Measurements from ENCODE around the gene NPDC1. TPM values are rescaled to one million over a fixed set of nuclear protein-coding genes. Genes with fewer than 3 reads are reported as not detected.
A peak's percentile ranks its signal among the peaks of the same experiment; 100 is the strongest.

The NPDC1 gene
- polyA plus RNA-seq, 3 donors, result 0.51 to 2.7 TPM; not detected in 1

DNA sequence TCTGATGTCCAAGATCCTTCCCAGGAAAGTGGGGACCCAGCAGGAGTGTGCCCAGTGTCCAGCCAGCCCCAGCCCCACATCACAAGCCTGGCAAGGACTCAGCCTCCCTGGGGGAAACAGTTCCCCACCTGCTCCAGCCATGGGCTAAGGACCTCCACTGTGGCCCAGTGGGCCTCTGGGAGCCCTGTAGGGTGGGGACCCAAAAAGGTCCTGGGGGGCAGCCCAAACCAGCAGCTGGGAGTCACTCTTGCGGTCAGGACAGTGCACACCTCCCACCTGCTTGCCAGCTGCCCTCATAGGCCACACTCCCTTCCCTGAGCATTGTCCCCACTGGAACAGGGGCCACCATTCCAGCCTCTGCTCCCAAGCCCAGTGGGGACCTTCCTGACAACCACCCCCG lies 19.6 kb downstream of the NPDC1 start:
- H3K36me3 ChIP-seq (replicated peaks in 1 of 2; ENCODE audit: control insufficient read depth in 1 of 2, insufficient read depth in 2 of 2, low read length in 2 of 2), result no peaks in the 10 kb centered on the region
- H3K4me3 Mint-ChIP-seq, result no peak overlapping the region
- H3K27ac ChIP-seq (ENCODE audit: low read depth in 1 of 2, low read length in 2 of 2), result no peak overlapping the region
- no peaks in the 10 kb centered on the region for H3K9me3 ChIP-seq (replicated peaks in 1 of 2; ENCODE audit: control insufficient read depth in 1 of 2, insufficient read depth in 1 of 2, low read length in 2 of 2)
- WGBS (ENCODE audit: insufficient coverage), result 85% methylated on average over 2 of the region's 2 CpGs
- H3K79me2 ChIP-seq (ENCODE audit: insufficient read depth, low read length), result peaks cover 30% of the 10 kb centered on the region
- no peak overlapping the region for H3K4me2 ChIP-seq (replicated peaks; ENCODE audit: extremely low read depth, low read length, poor library complexity, severe bottlenecking)
- H3K9ac ChIP-seq (ENCODE audit: insufficient read depth, low read length, poor library complexity, severe bottlenecking), result no peak overlapping the region
- peaks cover 0 to 4% of the 10 kb centered on the region in 2 donors for H3K36me3 Mint-ChIP-seq
- H4K20me1 ChIP-seq (ENCODE audit: insufficient read depth, low read length), result peaks cover 10% of the 10 kb centered on the region
- H3K27me3 ChIP-seq (ENCODE audit: control insufficient read depth in 2 of 2, insufficient read depth in 2 of 2, low read length in 2 of 2), result no peaks in the 10 kb centered on the region
- intact Hi-C loops (cut with micrococcal nuclease), result no loop called here
- H3K27ac Mint-ChIP-seq, result peak overlapping the region in 1 of 7 donors; percentile 25
- H3K27me3 Mint-ChIP-seq (ENCODE audit: low read depth in 3 of 3), result peaks cover 4 to 7% (median 6%) of the 10 kb centered on the region in 3 donors
- H3K4me1 Mint-ChIP-seq, result peaks cover 32% of the 10 kb centered on the region
- H3K4me1 ChIP-seq (ENCODE audit: control insufficient read depth in 1 of 2, insufficient read depth in 2 of 2, low read length in 2 of 2), result peaks cover 39 to 52% of the 10 kb centered on the region in 2 donors
- TF ChIP-seq, protein P1, sequence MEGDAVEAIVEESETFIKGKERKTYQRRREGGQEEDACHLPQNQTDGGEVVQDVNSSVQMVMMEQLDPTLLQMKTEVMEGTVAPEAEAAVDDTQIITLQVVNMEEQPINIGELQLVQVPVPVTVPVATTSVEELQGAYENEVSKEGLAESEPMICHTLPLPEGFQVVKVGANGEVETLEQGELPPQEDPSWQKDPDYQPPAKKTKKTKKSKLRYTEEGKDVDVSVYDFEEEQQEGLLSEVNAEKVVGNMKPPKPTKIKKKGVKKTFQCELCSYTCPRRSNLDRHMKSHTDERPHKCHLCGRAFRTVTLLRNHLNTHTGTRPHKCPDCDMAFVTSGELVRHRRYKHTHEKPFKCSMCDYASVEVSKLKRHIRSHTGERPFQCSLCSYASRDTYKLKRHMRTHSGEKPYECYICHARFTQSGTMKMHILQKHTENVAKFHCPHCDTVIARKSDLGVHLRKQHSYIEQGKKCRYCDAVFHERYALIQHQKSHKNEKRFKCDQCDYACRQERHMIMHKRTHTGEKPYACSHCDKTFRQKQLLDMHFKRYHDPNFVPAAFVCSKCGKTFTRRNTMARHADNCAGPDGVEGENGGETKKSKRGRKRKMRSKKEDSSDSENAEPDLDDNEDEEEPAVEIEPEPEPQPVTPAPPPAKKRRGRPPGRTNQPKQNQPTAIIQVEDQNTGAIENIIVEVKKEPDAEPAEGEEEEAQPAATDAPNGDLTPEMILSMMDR (IDR thresholded peaks at IDR 0.05), result no peak
- peaks cover 0 to 5% (median 0%) of the 10 kb centered on the region in 7 donors for H3K9me3 Mint-ChIP-seq
- no peak overlapping the region for H2AFZ ChIP-seq (ENCODE audit: insufficient read depth, low read depth, low read length, poor library complexity, severe bottlenecking)
- DNase-seq, result no peak
- no peak overlapping the region for H3K4me3 ChIP-seq (replicated peaks in 1 of 3; ENCODE audit: low read depth in 2 of 3, low read length in 3 of 3)

DNA sequence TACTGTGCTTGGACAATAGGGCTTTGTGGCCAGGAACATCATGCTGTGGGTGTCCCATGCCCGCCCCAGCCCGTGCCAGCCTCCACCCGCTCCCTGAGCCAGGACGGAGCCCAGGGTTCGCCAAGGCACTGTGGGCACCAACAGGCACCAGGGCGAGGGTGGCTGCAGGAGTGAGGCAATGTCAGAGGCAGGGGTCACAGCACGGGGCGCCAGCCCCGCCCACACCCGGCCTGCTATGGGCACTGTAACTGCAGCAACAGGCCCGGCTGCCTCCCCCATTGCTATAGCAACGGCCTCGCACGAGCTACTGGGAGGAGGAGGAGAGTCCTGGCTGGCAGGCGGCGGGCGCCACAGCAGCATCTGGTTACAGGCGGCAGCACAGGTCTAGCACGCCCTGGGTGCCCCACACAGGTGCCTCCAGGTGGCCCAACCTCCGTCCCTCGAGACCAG lies 20.4 kb downstream of the NPDC1 start:
- Histone ChIP-seq H4K20me1 (ENCODE audit: insufficient read depth, low read length) (peaks cover 10% of the 10 kb centered on the region), H3K27ac (ENCODE audit: low read depth in 1 of 2, low read length in 2 of 2) (no peak overlapping the region), H3K4me2 (replicated peaks; ENCODE audit: extremely low read depth, low read length, poor library complexity, severe bottlenecking) (no peak overlapping the region), H3K79me2 (ENCODE audit: insufficient read depth, low read length) (peaks cover 21% of the 10 kb centered on the region), H3K9ac (ENCODE audit: insufficient read depth, low read length, poor library complexity, severe bottlenecking) (no peak overlapping the region), H2AFZ (ENCODE audit: insufficient read depth, low read depth, low read length, poor library complexity, severe bottlenecking) (no peak overlapping the region), H3K9me3 (replicated peaks in 1 of 2; ENCODE audit: control insufficient read depth in 1 of 2, insufficient read depth in 1 of 2, low read length in 2 of 2) (no peaks in the 10 kb centered on the region), H3K27me3 (ENCODE audit: control insufficient read depth in 2 of 2, insufficient read depth in 2 of 2, low read length in 2 of 2) (no peaks in the 10 kb centered on the region), H3K36me3 (replicated peaks in 1 of 2; ENCODE audit: control insufficient read depth in 1 of 2, insufficient read depth in 2 of 2, low read length in 2 of 2) (no peaks in the 10 kb centered on the region), H3K4me3 (replicated peaks in 1 of 3; ENCODE audit: low read depth in 2 of 3, low read length in 3 of 3) (no peak overlapping the region), H3K4me1 (ENCODE audit: control insufficient read depth in 1 of 2, insufficient read depth in 2 of 2, low read length in 2 of 2) (peaks cover 31 to 43% of the 10 kb centered on the region in 2 donors)
- Mint-ChIP-seq H3K27me3 (ENCODE audit: low read depth in 3 of 3) (peaks cover 4 to 7% (median 6%) of the 10 kb centered on the region in 3 donors), H3K36me3 (peaks cover 0 to 1% of the 10 kb centered on the region in 2 donors), H3K27ac (no peak overlapping the region), H3K9me3 (peaks cover 0 to 5% (median 0%) of the 10 kb centered on the region in 7 donors), H3K4me1 (peaks cover 28% of the 10 kb centered on the region), H3K4me3 (peak overlapping the region in 1 of 2 donors; percentile 16)
- 75% methylated on average over 21 of the region's 21 CpGs for WGBS (ENCODE audit: insufficient coverage)
- intact Hi-C loops (cut with micrococcal nuclease), result no loop called here
- DNase-seq, result no peak
- TF ChIP-seq, protein P1 (IDR thresholded peaks at IDR 0.05), result no peak

Measured in CD14-positive monocyte (primary cell).